Measurements from ENCODE around the gene PPT1. TPM values are rescaled to one million over a fixed set of nuclear protein-coding genes. Genes with fewer than 3 reads are reported as not detected.

PPT1 gene
- total RNA-seq, 1 donor from 2014 or later: 29.1 TPM

- DNase-seq (ENCODE audit: low spot score): no peak
Measured at GRCh38 chr1:40092706-40093639, 4.1 kb downstream of the PPT1 start.

DNA sequence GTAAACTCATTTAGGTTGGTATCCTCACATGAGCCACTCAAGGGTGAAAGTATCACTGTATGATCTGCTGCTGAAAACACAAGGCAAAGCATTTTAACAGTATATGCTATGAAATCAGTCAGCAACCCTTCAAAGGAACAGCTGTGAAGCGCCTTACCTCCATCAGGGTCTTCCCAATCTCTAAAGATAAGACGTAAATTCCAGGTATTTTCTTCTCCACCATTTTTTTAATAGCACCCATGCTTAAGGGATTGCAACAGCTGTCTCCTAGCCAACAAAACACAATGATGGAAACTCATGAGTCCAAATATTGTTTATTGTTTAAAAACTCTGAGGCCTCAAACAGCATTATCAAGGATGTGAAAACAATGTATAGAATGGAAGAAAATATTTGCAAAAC lies 4.8 kb downstream of the PPT1 start:
- DNase-seq (ENCODE audit: low spot score): no peak

- no peak for DNase-seq (ENCODE audit: low spot score)
Measured at GRCh38 chr1:40090652-40091355, 6.2 kb downstream of the PPT1 start.

DNA sequence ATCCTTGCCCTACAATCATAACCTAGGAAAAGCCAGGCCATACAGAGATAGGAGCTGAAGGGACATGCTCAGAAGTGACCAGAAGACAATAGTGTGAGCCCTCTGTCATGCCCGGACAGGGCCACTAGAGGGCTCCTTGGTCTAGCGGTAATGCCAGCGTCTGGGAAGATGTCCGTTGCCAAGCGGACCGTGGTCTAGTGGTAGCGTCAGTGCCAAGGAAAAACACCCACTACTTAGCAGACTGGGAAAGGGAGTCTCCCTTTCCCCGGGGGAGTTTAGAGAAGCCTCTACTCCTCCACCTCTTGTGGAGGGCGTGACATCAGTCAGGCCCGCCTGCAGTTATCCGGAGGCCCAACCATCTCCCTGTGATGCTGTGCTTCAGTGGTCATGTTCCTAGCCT lies 12.3 kb downstream of the PPT1 start:
- peak; percentile 66 for DNase-seq (ENCODE audit: low spot score)

- no peak for DNase-seq (ENCODE audit: low spot score)
Measured at GRCh38 chr1:40081871-40082270, 15.2 kb downstream of the PPT1 start.

DNA sequence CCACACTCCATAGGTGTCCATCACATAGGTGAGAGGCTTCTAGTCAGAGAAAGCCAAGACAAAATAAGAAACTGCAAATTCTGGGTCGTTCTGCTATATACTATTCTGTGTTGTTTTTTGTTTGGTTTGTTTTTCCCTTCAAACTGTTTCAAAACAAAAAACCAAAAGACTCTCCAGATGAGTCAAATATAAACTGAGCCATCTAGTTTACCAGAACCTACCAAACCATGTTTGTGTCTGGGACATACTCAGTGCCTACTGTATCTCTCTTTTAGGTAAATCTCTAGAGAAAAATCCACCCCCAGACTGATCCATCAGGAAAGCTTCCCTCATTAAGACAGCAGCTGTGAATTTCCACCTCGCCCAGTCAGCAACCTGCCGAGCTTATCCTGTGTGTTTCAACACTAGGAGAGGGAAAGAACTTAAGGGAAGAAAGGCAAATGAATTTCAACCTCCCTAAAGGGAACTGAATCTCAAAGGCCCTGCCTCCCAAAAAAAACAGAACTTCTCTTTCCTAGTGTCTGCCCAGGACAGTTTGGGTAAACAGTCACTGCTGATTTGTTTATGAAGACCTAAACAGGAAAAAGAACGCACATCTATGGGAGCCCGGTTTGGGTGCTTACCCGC lies 17.2 kb downstream of the PPT1 start:
- DNase-seq (ENCODE audit: low spot score): no peak

GRCh38 chr1:40078512-40079333 lies 18.3 kb downstream of the PPT1 start:
- peak; percentile 44 for DNase-seq (ENCODE audit: low spot score)

GRCh38 chr1:40076895-40077312 lies 20.1 kb downstream of the PPT1 start:
- peak; percentile 98 for DNase-seq (ENCODE audit: low spot score)

DNA sequence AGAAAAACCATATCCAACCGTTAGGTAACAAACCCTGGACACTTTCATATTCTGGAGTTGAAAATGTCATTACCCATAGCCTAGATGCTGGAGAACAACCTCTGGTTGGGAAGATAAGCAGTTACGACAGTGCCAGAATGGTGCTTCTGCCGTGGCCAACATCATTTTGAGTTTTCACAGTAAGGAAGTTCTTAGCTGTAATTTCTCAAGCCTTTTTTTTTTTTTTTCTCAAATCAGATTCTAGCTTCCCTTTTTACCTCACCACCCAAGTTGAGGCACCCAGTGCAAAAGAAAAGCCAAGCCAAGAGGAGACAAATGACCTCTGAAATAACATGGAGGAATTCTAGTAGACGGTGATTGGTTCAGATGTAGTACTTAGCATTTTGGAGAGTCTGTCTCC lies 21.8 kb downstream of the PPT1 start:
- no peak for DNase-seq (ENCODE audit: low spot score)

DNA sequence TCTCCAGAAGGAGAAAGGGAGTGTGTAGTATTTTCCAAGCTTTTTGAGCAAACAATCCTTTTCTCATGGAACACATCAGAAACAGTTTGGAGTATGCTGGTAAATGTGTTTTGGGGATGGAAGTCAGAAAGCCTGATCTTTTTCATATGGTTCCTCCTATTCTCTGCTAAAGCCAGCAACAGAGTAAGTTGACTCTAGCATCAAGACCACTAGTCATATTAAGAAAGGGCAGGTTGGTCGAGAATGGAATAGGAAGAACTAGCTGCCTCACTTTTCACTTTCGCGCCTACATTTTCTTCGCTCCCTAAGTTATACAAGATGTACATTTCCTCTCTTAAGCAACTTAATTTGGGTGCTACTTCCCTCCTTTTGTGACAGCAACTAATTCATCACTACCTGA lies 24.0 kb downstream of the PPT1 start:
- DNase-seq (ENCODE audit: low spot score): no peak

- DNase-seq (ENCODE audit: low spot score): no peak
Measured at GRCh38 chr1:40072142-40072541, 24.9 kb downstream of the PPT1 start.

DNA sequence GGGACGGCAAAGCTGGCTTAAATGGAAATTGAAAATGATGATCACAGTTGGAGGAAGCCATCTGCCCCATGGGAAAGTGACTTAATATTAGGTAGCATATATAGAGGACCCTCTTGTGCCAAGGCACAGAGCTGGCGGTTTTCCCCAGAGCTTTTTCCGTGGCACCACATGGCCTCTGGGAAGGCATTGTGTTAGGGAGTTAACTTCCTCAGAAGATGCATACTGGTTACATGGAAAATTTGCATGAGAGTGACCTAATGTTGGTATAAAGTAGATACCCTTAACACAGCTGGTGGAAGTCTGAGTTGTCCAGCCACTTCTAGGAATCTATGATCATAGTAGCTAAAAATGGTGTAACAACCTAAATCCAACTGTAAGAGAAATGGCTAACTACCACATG lies 29.2 kb downstream of the PPT1 start:
- DNase-seq (ENCODE audit: low spot score): no peak

DNA sequence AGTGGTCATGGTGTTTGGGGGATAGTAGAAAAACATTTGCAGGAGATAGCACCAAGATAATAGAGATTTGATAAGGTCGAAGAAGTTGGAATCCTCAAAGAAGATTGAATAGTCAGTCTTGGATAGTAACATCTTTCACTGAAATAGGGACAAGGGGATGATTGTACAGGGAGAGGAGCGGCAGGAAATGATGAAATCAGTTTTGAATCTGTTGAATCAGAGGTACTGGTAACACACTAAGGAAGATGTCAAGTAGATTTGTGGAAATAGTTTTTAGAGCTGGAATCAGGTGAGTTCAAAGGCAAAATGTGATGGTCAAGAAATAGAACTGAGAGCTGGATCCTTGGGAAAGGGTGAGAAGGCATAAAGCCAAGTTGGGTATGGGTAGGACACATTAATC lies 30.0 kb downstream of the PPT1 start:
- DNase-seq (ENCODE audit: low spot score): no peak

DNA sequence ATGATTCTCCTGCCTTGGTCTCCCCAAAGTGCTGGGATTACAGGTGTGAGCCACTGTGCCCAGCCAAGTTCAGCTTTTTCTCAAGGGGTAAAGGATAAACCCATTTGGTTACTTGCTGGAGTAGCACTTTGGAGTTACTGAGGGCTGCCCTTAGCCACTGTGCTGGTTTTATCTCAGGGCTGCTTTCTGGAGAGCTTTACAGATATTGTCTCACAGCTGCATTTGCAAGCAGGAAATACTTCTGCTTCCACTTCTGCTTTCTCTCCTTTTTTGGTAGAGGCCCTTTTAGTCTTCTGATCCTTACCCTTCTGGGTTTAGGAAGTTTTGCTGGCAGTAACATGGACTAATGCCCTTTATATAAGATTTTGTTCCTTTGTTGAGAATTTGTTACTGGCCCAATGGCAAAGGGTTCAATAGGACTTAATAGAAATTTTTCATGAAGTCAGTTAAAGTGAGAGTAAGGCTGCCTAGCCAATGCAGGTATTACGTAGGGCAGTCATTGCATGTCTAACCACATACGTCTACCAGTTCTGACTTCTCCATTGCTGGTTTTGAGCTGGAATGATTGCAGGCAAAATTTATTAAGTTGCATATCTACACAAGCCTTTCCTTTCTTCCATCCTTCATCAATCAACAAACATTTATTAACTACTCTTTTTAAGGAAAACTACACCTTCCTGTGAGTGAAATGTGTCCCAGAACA lies 32.1 kb downstream of the PPT1 start:
- DNase-seq (ENCODE audit: low spot score): peak; percentile 36

GRCh38 chr1:40059960-40060750 lies 36.9 kb downstream of the PPT1 start:
- DNase-seq (ENCODE audit: low spot score): no peak

DNA sequence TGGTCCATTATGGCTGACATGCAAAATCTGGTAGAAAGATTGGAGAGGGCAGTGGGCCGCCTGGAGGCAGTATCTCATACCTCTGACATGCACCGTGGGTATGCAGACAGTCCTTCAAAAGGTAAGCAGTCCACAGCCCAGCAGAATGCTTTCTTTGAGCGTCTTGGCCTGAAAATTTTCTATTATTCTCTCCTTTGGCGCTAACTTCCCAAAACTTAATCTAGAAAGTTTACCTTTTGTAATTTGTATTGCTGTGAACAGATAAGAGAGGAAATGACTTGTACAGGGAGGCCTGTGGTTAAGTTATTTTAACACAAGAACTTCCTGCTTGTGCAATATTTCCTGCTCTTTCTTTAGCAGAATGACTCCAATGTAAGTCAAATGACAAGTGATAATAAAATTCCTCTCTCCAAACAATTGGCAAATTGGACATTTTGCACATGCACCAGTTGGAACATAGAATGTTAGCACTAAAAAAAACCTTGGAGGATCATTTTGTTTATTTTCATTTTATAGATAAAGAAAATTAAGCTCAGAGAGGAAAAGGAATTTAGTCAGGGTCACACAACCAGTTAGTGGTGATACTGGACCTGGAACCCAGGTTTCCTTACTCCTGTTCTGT lies 37.6 kb downstream of the PPT1 start:
- DNase-seq (ENCODE audit: low spot score): no peak

DNA sequence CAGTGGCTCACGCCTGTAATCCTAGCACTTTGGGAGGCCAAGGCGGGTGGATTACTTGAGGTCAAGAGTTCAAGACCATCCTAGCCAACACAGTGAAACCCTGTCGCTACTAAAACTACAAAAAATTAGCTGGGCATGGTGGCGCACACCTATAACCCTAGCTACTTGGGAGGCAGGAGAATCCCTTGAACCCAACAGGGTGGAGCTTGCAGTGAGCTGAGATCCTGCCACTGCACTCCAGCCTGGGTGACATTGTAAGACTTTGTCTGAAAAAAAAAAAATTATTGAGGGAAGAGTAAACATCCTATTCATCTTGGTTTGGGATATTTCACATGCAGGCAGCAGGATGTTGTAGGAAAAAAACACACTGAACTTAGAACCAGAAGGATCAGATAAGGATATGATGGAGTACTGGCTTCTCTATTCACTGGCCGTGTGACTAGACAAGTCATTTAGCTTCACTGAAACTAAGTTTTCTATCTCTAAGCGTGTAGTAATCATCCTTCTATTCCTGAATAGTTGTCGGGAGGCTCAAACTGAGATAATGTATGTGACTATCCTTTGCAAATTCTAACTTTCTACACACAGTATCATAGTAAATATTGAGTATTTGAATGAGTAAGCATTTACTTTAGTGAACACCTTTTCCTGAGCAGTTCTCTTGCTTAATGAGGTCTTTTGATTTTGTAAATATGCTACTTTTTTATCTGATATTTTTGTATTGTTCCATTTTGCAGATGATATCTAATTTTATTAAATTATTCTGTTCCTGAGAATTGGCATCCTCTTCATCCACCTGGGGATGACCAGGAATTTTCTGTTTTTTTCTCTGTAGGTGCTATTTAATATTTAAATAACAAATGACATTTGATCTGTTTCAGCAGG lies 38.4 kb downstream of the PPT1 start:
- DNase-seq (ENCODE audit: low spot score): no peak

DNA sequence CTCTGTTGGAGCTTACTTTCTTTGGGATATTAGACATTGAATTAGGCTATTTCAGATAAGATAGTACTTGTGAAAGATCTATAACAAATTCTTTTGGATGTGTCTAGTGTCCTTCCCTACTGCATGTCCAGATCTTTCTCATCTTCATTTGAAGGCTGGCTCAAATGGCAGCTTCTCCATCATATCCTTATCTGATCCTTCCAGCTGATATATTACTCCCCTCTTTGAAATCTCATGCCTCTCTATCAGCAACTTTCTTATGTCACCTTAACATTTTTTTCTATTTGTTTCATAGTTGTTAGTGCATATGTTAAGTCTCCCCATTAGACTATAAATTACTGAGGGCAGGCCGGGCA lies 39.0 kb downstream of the PPT1 start:
- DNase-seq (ENCODE audit: low spot score): no peak
